Cardiac muscle cell (in vitro differentiated cells and primary cell): ENCODE data around the gene PGD. TPM values are rescaled to one million over a fixed set of nuclear protein-coding genes. Genes with fewer than 3 reads are reported as not detected.

Source experiments
- DNase-seq, 2 donors: peaks; one replicate each; pipeline versions ENCODE4 v3.0.0 to v3.0.0-alpha.2; 2010 to 2017; ENCODE audit warnings: low read depth in 1 of 2, low spot score in 1 of 2
- H3K27ac ChIP-seq: fragments of 200-600 bp; sonication (generic); 2 replicates; pipeline ENCODE4 v1.5.1; 2016
- H3K27me3 ChIP-seq: fragments of 200-600 bp; sonication (generic); 2 replicates; pipeline ENCODE4 v1.6.0; 2016; ENCODE audit warnings: control low read depth
- H3K36me3 ChIP-seq: fragments of 200-600 bp; sonication (generic); 2 replicates; pipeline ENCODE4 v1.5.1; 2016; ENCODE audit warnings: control low read depth
- H3K4me1 ChIP-seq: fragments of 200-600 bp; sonication (generic); 2 replicates; pipeline ENCODE4 v1.8.1; 2017; ENCODE audit warnings: low read depth, mild to moderate bottlenecking, mixed run types
- H3K4me3 ChIP-seq: fragments of 200-600 bp; sonication (generic); 2 replicates; pipeline ENCODE4 v1.5.1; 2016; ENCODE audit warnings: mild to moderate bottlenecking
- H3K9me3 ChIP-seq: fragments of 200-600 bp; sonication (generic); 2 replicates; pipeline ENCODE4 v1.5.1; 2017; ENCODE audit warnings: low read depth, mild to moderate bottlenecking, control low read depth
- polyA plus RNA-seq: library from polyadenylated mRNA; unstranded; fragments of >200 nt; fragmentation: Nextera tagmentation; extraction: Ambion mirVana; gene quantifications from 2 replicates; pipeline ENCODE4 v1.2.1, GENCODE V29; 2016
- total RNA-seq: library from RNA; depleted of rRNA; stranded (reverse); fragments of >200 nt; gene quantifications from 2 replicates; pipeline ENCODE4 v1.2.3, GENCODE V29; 2016
- TF ChIP-seq, protein P1 (sequence below): IDR thresholded peaks from 2 replicates; pipeline ENCODE4 v1.5.1; 2012; ENCODE audit warnings: low read depth, mild to moderate bottlenecking, low read length

PGD gene
- total and polyA plus RNA-seq, 2 experiments from 2014 or later: 201 to 214 TPM

DNA sequence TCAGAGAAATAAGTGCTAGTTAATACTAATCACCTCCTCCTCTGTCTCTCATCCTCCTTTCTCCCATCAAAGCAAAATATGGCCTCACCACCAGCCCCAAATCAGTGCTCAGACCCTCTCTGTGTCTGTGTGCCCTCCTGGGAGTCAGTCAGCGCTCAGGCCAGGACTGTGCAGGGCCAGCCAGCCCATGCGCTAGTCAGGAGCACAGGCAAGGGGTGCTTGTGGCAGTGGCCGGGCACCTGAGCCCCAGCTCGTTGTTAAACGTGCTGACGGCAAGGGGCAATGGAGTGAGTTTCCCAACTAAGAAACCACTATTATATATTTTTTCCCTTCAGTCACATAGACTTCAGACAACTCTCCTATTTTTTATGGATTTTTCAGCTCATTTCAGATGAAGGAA lies 19.2 kb upstream of the PGD start:
- H3K9me3 ChIP-seq: no peaks in the 10 kb centered on the region
- peaks cover 21% of the 10 kb centered on the region for H3K36me3 ChIP-seq
- TF ChIP-seq, protein P1, sequence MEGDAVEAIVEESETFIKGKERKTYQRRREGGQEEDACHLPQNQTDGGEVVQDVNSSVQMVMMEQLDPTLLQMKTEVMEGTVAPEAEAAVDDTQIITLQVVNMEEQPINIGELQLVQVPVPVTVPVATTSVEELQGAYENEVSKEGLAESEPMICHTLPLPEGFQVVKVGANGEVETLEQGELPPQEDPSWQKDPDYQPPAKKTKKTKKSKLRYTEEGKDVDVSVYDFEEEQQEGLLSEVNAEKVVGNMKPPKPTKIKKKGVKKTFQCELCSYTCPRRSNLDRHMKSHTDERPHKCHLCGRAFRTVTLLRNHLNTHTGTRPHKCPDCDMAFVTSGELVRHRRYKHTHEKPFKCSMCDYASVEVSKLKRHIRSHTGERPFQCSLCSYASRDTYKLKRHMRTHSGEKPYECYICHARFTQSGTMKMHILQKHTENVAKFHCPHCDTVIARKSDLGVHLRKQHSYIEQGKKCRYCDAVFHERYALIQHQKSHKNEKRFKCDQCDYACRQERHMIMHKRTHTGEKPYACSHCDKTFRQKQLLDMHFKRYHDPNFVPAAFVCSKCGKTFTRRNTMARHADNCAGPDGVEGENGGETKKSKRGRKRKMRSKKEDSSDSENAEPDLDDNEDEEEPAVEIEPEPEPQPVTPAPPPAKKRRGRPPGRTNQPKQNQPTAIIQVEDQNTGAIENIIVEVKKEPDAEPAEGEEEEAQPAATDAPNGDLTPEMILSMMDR: no peak
- H3K4me3 ChIP-seq: no peak overlapping the region
- no peak overlapping the region for H3K27ac ChIP-seq
- DNase-seq: no peak
- H3K27me3 ChIP-seq: no peaks in the 10 kb centered on the region
- H3K4me1 ChIP-seq: no peaks in the 10 kb centered on the region

GRCh38 chr1:10380594-10381275 lies 18.1 kb upstream of the PGD start:
- Histone ChIP-seq H3K36me3 (peaks cover 15% of the 10 kb centered on the region), H3K4me3 (no peak overlapping the region), H3K27me3 (no peaks in the 10 kb centered on the region), H3K27ac (no peak overlapping the region), H3K4me1 (no peaks in the 10 kb centered on the region), H3K9me3 (no peaks in the 10 kb centered on the region)
- peak in 1 of 2 donors; percentile 76 for DNase-seq
- TF ChIP-seq, protein P1: no peak

DNA sequence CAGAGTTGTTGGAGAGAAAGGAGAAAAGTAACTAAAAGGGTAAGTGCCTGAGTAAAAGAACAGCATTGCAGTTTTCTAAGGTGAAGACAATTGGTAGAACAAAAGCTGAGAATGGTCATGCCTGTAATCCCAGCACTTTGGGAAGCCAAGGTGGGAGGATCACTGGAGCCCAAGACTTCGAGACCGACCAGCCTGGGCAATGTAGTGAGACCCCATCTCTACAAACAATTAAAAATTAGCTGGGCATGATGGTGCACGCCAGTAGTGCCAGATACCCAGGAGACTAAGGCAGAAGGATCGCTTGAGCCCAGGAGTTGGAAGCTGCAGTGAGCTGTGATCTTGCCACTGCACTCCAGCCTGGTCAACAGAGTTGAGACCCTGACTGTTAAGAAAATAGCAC lies 15.2 kb upstream of the PGD start:
- DNase-seq: no peak
- Histone ChIP-seq H3K27ac (no peak overlapping the region), H3K27me3 (no peaks in the 10 kb centered on the region), H3K4me1 (no peaks in the 10 kb centered on the region), H3K36me3 (peaks cover 4% of the 10 kb centered on the region), H3K9me3 (no peaks in the 10 kb centered on the region), H3K4me3 (no peak overlapping the region)
- TF ChIP-seq, protein P1: no peak

DNA sequence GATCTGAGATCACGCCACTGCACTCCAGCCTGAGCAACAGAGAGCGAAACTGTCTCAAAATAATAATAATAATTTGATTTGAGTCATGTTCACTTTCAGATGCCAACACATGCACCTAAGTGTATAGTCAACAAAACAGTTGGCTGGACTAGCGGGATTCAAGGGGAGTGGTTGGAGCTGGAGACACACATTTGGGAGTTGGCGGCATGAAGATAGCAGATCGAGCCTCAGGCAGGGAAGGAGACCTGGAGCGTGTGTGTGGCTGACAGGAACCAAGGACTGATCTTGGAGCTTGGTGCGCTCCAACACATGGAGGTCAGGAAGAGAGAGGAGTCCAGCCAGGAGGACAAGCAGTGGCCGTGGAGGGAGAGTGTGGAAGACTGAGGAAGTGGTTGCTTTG lies 14.6 kb upstream of the PGD start:
- TF ChIP-seq, protein P1: no peak
- Histone ChIP-seq H3K36me3 (peaks cover 4% of the 10 kb centered on the region), H3K27ac (no peak overlapping the region), H3K4me1 (no peaks in the 10 kb centered on the region), H3K27me3 (no peaks in the 10 kb centered on the region), H3K4me3 (no peak overlapping the region), H3K9me3 (no peaks in the 10 kb centered on the region)
- no peak for DNase-seq

DNA sequence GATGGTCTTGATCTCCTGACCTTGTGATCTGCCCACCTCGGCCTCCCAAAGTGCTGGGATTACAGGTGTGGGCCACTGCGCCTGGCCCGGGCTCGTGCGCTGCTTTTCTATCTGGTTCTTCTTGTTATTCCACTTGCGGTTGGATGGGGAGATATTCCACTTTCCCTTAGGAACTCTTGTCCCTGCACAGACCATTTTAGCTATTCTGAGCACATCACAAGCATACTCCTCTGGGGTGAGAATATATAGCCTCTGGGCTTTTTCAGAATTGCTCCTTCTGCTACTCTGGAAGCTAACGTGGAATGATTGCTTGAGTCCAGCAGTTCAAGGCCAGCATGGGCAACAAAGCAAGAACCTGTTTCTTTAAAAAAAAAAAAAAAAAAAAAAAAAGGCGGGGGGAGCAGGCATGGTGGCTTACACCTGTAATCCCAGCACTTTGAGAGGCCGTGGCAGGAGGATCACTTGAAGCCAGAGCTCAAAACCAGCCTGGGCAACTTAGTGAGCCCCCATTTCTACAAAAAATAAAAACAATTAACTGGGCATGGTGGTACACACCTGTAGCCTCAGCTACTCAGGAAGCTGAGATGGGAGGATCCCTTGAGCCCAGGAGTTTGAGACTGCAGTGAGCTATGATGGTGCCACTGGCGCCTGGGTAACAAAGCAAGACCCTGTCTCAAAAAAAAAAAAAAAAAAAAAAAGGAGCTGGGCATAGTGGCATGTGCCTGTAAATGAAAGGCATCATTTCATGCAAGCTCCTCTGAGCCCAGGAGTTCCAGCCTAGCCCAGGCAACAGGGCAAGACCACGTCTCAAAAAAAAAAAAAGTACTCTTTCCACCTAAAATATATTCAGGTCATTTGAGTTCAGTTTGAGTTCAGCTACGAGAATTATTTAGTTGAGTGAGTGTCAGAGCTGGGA lies 11.8 kb upstream of the PGD start:
- H3K27ac ChIP-seq: peak overlapping the region; percentile 25
- TF ChIP-seq, protein P1: no peak
- H3K36me3 ChIP-seq: no peaks in the 10 kb centered on the region
- no peaks in the 10 kb centered on the region for H3K9me3 ChIP-seq
- no peaks in the 10 kb centered on the region for H3K4me1 ChIP-seq
- no peak for DNase-seq
- no peaks in the 10 kb centered on the region for H3K27me3 ChIP-seq
- H3K4me3 ChIP-seq: no peak overlapping the region
